Nucleus accumbens (tissue), 56 donors: ENCODE data around the gene ACAD11.
"Not testable (repeated sequence)": the region's sequence is repeated elsewhere in the genome, so short reads cannot be mapped to it uniquely, and the experiment has no call there.

ENCODE experiments used
- DNase-seq, 56 donors: peaks; one replicate each; lab custom pipeline; 2025; lab: John Stamatoyannopoulos, UW

The ACAD11 gene

DNA sequence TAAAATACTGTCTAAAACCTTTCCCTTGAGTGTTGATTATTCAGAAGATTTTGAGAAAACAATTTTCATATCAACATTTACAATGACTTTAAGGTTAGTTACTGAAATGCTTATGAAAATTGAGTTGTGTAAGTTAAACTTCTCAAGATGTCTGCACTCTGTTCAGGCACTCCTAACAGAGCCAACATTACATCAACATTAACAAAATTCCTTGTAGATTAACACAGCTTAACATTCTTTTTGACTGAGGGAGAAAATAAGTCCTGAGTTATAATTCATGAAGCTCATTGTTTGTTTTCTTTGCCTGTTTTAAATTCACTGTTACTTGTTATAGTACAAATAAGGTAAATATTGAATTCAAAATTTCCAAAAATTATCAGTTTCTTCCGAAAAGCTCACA, 53.5 kb downstream of the ACAD11 start:
- no peak for DNase-seq

GRCh38 chr3:132605374-132605792, 54.2 kb downstream of the ACAD11 start:
- no peak for DNase-seq

DNA sequence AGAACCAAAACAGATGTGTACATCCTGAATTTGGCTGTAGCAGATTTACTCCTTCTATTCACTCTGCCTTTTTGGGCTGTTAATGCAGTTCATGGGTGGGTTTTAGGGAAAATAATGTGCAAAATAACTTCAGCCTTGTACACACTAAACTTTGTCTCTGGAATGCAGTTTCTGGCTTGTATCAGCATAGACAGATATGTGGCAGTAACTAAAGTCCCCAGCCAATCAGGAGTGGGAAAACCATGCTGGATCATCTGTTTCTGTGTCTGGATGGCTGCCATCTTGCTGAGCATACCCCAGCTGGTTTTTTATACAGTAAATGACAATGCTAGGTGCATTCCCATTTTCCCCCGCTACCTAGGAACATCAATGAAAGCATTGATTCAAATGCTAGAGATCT, 59.0 kb downstream of the ACAD11 start:
- not testable (repeated sequence) for DNase-seq

GRCh38 chr3:132598181-132598580, 61.4 kb downstream of the ACAD11 start:
- DNase-seq = no peak

GRCh38 chr3:132597660-132598059, 61.9 kb downstream of the ACAD11 start:
- DNase-seq = no peak

GRCh38 chr3:132596816-132597433, 62.7 kb downstream of the ACAD11 start, which contains the start of gene ACKR4:
Gene ACKR4 (plus strand): TSS chr3:132597270. CDS start chr3:132600398, 3,128 bp downstream.
- no peak for DNase-seq

DNA sequence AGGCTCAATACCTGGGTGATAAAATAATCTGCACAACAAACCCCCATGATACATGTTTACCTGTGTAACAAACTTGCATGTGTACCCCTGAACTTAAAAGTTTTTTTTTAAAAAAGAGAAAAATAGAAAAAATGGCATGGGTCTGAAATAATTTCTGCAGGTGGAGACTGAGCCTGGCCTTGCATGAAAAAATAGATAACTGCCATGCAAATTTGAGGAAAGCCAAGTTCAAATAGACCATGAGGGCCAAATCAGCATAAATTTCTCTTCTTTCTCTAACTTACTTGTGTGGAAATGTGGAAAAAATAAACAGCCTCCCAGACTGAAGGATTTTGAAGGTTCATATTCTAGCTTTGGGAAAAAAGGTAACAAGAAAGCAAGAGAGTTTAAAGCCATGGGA, 63.3 kb downstream of the ACAD11 start:
- no peak for DNase-seq

GRCh38 chr3:132595014-132595413, 64.6 kb downstream of the ACAD11 start:
- no peak for DNase-seq

DNA sequence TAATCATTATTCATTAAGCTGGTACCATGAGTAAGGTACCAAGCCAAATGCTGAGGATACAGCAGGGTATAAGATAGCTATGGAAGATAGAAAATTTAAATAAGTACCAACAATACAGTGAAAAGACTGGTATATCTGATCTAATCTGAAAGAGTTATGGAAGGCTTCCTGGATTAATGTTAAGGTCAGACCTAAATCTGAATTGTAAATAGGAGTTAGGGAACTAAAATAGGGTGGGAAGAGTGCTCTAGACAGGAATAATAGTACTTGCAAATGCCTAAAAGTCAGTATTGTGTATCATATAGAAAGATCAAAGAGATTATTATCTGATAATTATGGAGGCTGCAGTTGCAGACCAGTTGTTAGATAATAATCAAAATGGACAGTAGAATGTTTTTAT, 65.1 kb downstream of the ACAD11 start:
- no peak for DNase-seq

- DNase-seq = no peak
Observed at GRCh38 chr3:132593947-132594323, 65.7 kb downstream of the ACAD11 start.

DNA sequence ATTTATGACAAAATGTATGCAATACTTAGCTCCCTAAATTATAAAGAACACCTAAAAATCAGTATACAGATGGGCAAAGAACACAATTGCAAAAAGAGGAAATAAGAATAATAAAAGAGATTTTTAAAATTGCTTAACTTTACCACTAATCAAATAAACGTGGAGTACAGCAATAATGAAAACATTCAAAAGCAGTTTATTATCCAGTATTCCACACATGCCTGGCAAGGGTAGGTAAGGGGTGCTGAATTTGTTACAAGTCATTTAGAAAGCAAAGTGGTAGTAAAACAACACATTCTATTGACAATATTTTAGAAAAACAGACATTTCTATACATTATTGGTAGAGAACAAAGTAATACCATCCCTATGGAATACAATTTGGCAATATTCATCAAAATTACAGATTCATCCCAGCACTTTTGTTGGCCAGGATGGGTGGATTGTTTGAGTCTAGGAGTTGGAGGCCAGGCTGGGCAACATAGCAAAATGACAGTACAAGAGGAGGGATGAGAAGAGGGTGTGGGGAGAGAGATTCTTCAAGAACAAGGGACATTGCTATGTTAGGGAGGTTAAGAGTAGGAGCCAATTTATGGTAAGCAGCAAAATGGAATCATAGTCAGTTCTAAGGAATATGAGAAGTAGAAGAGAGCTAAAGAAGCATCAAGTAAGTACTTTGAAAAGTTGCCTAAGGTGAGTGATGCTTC, 66.2 kb downstream of the ACAD11 start:
- DNase-seq = no peak

- no peak for DNase-seq
Observed at GRCh38 chr3:132592216-132592615, 67.4 kb downstream of the ACAD11 start.

DNA sequence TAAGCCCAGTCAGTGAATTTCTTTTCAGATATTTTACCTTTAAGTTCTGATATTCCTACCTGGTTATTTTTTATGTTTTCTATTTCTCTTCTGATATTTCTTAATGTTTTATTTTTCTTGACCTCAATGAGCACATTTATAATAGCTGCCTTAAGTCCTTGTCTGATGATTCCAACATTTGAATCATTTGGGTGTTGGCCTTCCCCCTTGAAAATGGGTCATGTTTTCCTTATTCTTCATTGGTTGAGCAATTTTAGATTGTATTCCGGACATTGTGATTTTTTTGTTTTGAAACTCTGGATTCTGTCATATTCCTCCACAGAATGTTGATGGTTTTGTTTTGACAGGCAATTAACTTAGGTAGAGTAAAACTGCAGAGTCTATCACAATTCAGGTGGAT, 72.2 kb downstream of the ACAD11 start:
- no peak for DNase-seq

DNA sequence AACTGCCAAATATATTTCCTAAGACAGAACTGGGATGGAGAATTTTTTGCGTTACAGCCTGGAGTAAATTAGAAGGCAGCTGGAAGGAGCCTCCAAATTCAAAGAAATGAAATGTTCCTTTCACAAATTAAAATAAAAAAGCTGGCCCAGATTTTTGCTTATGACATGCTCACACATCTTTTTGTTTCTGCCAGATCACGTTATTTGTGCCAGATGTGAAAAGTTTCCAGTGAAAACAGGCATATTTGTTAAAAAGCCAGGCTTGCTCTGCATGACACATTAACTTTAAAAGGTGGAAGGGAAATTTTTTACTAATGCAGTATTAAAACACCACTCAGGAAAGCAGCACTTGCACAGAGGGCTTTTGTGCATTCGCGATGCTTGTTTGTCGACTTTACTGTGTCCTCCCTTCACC, 85.8 kb downstream of the ACAD11 start:
- DNase-seq = no peak

DNA sequence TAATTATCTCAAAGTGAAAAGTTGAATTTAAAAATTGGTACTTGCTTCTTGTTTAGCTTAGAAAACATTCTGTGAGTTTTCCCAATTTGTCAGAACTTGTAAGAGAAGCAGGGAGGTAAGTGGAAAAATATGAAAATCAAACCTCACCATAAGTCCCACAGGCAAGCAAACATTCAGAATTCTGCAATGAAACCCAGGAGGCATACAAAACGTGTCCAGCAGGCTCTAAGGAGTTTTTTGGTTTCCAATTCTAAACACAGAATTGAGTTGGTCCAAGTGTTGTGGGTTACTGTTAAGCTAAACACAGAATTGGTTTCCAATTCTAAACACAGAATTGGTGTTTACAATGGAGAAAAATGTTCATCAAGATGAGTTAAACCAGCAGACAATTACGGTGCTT, 89.6 kb downstream of the ACAD11 start:
- no peak for DNase-seq

DNA sequence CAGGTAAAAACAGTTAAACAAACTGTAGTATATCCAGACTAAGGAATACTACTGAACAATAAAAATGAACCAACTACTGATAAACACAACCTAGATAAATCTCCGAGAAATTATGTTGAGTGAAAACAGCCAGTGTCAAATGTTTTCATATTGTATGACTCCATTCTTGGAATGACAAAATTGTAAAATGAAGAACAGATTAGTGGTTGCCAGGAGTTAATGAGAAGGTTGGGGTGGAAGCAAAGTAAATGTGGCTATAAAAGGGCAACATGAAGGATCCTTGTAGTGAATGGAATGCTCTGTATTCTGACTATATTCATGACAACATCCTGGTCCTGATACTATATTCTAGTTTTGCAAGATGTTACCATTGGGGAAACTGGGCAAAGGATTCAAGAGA, 90.0 kb downstream of the ACAD11 start:
- no peak for DNase-seq

GRCh38 chr3:132569153-132569552, 90.5 kb downstream of the ACAD11 start:
- DNase-seq = no peak

GRCh38 chr3:132568422-132568821, 91.2 kb downstream of the ACAD11 start:
- no peak for DNase-seq

DNA sequence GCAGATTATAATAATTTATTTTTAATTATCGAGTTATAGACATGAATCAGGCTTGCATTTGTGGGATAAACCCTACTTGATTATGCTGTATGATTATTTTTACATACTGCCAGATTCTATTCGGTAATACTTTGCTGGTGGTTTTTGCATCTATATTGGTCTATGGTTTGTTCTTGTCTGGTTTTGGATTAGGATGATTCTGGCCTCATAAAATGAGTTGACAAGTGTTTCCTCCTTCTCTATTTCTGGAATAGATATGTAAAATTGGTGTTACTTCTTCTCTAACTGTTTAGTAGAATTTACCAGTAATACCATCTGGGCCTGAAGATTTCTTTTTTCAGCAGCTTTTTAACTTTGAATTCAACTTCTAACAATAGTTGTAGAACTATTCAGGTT, 95.5 kb downstream of the ACAD11 start:
- no peak for DNase-seq

DNA sequence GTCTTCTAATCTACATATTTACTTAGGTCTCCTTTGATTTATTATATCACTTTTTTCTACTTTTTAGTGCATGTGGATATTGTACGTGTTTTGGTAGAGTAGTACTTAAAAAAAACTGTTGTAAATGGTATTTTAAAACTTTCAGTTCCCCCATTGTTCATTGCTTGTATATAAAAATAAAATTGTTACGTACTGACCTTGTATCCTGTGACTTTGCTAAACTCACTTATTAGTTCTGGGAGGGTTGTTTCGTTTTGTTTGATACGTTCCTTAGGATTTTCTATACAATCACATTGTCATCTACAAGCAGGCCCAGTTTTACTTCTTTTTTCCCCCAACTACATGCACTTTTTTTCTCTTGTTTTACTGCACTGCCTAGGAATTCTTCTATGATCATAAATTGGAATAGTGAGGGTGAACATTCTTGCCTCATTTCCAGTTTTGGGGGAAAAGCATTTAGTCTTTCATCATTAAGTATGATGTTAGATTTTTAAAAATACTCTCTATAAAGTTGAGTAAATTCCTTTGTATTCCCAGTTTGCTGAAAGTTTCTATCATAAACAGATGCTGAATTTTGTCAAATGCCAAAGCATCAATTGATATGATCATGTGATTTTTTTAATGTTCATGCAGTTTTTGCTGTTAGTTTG, 96.1 kb downstream of the ACAD11 start:
- DNase-seq = no peak

- no peak for DNase-seq
Observed at GRCh38 chr3:132561003-132561402, 98.6 kb downstream of the ACAD11 start.
